ENCODE data around the gene MYBPC2.

DNA sequence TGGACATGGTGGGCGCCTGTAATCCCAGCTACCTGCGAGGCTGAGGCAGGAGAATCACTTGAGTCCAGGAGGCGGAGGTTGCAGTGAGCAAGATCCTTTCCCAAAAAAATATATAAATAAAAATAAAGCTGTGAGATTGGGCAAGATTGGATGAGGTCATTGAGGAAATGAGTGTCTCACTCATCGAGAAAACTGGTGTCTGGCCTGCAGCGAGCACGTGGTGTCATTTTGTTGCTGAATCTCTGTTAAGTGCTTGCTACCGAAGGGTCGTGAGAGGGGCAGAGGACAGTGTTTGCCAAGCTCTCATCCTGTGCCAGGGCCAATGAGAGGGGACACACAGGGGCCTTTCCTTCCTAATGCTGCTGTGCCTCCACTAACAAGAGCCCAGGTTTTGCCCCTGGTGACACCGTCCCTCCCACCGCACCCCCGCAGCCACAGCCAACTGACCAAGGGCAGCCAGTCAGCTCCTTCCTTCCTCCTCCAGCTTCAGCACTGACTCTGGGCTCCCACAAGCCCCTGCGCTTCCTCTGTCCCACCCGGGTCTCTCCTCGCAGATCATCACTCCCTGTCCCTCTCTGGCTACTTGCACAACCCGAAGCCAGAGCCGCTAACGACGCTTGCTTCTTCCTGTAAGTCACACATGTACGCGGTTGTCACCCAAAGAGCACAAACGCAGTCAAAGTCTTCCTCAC, 45.4 kb upstream of the MYBPC2 start:
- TF ChIP-seq, protein P1, sequence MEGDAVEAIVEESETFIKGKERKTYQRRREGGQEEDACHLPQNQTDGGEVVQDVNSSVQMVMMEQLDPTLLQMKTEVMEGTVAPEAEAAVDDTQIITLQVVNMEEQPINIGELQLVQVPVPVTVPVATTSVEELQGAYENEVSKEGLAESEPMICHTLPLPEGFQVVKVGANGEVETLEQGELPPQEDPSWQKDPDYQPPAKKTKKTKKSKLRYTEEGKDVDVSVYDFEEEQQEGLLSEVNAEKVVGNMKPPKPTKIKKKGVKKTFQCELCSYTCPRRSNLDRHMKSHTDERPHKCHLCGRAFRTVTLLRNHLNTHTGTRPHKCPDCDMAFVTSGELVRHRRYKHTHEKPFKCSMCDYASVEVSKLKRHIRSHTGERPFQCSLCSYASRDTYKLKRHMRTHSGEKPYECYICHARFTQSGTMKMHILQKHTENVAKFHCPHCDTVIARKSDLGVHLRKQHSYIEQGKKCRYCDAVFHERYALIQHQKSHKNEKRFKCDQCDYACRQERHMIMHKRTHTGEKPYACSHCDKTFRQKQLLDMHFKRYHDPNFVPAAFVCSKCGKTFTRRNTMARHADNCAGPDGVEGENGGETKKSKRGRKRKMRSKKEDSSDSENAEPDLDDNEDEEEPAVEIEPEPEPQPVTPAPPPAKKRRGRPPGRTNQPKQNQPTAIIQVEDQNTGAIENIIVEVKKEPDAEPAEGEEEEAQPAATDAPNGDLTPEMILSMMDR (conservative IDR thresholded peaks at IDR 0.05; ENCODE audit: low read depth, low read length) = no peak
- TF ChIP-seq EZH2 (IDR thresholded peaks at IDR 0.05; ENCODE audit: low read length, unreplicated experiment) (no peak), EZH2phosphoT487 (IDR thresholded peaks at IDR 0.05; ENCODE audit: borderline replicate concordance, low read length) (no peak)
